GM12892 (cell line): ENCODE measurements around the gene ATP9B.

ENCODE experiments used
- POLR2A ChIP-seq: IDR thresholded peaks from 2 replicates; pipeline ENCODE4 v1.6.1; 2011; ENCODE audit warnings: low read depth, low read length, control low read depth
- POLR2AphosphoS5 ChIP-seq: IDR thresholded peaks from 2 replicates; pipeline ENCODE4 v1.6.1; 2011; ENCODE audit warnings: low read depth, low read length, control low read depth

- TF ChIP-seq POLR2AphosphoS5: no peak
- no peak for TF ChIP-seq POLR2A
These were observed 22.7 kb upstream of the ATP9B start for GRCh38 chr18:79046522-79046921.
